G401.6 (cell line): Measurements from ENCODE around the gene BUB3.

Experiments used
- FAIRE-seq: peaks from 2 replicates; lab custom pipeline; 2012; peaks lifted over from hg19 to GRCh38; lab: Jason Lieb, UNC

Gene BUB3

GRCh38 chr10:123204127-123204461, 49.9 kb downstream of the BUB3 start:
- FAIRE-seq: no peak

GRCh38 chr10:123205041-123205440, 50.8 kb downstream of the BUB3 start:
- no peak for FAIRE-seq

- no peak for FAIRE-seq
These were observed 57.9 kb downstream of the BUB3 start for GRCh38 chr10:123212063-123212462.

DNA sequence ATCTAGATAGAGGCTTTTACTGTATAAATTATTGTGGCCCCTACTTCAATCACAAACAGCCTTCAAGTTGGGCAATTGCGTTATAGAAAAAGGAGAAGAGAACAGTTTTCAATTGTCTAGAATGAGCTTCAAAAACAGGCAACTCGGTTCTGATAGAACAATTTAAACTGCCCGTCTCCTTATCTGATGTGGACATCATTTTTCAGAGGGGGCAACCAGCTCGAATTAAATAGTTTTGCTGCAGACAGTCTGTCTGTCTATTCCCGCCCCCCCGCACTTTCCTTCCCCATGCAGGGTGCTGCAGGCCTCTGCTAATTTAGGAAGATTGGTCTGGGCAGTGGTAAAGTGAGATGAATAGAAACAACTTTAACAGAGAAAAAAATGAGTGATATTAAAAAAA, 58.4 kb downstream of the BUB3 start:
- no peak for FAIRE-seq

GRCh38 chr10:123213192-123213591, 59.0 kb downstream of the BUB3 start:
- FAIRE-seq: no peak
